Prostate gland (tissue), 2 donors: Measurements from ENCODE around the gene PPP2R2B.

Source experiments
- POLR2A ChIP-seq: fragments of 450-650 bp; IDR thresholded peaks from one replicate; pipeline ENCODE4 v1.6.1; 2016; ENCODE audit warnings: antibody characterized with exemption, mild to moderate bottlenecking
- POLR2AphosphoS5 ChIP-seq: sonication (generic); formaldehyde crosslinking; IDR thresholded peaks from one replicate; pipeline ENCODE4 v1.6.1; 2017; ENCODE audit warnings: antibody characterized with exemption
- TF ChIP-seq, protein P1 (sequence below), 4 experiments: fragments of 200-600 bp in 2 of 4; fragments of 450-650 bp in 2 of 4; sonication (generic) in 2 of 4; IDR thresholded peaks; 1 replicate in 3 of 4; 2 replicates in 1 of 4; pipeline ENCODE4 v1.5.1; 2016 to 2019; ENCODE audit warnings: antibody characterized with exemption in 4 of 4, mild to moderate bottlenecking in 2 of 4, moderate library complexity in 2 of 4

DNA sequence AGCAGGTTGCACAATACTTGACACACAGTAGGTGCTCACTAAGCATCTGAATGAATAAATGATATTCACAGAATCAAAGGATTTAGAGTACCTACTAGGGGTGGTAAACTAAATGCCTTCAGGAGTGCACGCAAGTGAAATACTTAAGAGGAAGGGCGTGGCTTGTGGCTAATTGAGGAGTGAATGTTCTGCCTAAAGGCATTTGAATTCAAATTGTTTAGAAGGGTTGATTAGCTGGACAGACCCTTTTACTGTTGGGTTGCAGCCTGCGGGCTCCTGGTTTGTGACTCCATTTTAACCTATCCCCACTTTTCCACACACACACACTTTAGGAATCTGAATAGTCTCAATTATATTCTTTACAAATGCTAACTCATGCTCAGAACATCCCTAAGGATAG is 63.1 kb downstream of the PPP2R2B start:
- TF ChIP-seq, protein P1, sequence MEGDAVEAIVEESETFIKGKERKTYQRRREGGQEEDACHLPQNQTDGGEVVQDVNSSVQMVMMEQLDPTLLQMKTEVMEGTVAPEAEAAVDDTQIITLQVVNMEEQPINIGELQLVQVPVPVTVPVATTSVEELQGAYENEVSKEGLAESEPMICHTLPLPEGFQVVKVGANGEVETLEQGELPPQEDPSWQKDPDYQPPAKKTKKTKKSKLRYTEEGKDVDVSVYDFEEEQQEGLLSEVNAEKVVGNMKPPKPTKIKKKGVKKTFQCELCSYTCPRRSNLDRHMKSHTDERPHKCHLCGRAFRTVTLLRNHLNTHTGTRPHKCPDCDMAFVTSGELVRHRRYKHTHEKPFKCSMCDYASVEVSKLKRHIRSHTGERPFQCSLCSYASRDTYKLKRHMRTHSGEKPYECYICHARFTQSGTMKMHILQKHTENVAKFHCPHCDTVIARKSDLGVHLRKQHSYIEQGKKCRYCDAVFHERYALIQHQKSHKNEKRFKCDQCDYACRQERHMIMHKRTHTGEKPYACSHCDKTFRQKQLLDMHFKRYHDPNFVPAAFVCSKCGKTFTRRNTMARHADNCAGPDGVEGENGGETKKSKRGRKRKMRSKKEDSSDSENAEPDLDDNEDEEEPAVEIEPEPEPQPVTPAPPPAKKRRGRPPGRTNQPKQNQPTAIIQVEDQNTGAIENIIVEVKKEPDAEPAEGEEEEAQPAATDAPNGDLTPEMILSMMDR (IDR thresholded peaks at IDR 0.05): no peak
- TF ChIP-seq POLR2AphosphoS5 (no peak), POLR2A (no peak)
